Heart left ventricle (tissue), 16 donors: Measurements from ENCODE around the gene ZCRB1. TPM values are rescaled to one million over a fixed set of nuclear protein-coding genes. Genes with fewer than 3 reads are reported as not detected.

Source experiments
- ATAC-seq, 4 donors: fragments of 200-7000 bp; cut with Tn5 transposase; one replicate each; pipeline ENCODE4 v1.9.1; 2020 to 2022; ENCODE audit warnings: moderate library complexity in 4 of 4, mild to moderate bottlenecking in 3 of 4, moderate number of reproducible peaks in 1 of 4
- DNase-seq, 5 donors: peaks; one replicate each; pipeline ENCODE4 v3.0.0-alpha.2; 2020
- H3K27ac ChIP-seq, 12 donors: fragments of 200-600 bp; sonication (generic) in 4 of 12; one replicate each; pipeline versions ENCODE4 v1.5.0 to v1.8.0; 2016 to 2022; ENCODE audit warnings: mild to moderate bottlenecking in 2 of 12
- H3K27me3 ChIP-seq, 9 donors: fragments of 200-600 bp; sonication (generic) in 2 of 9; one replicate each; pipeline versions ENCODE4 v1.5.1 to v1.8.0; 2016 to 2022; ENCODE audit warnings: mild to moderate bottlenecking in 3 of 9
- H3K36me3 ChIP-seq, 9 donors: fragments of 200-600 bp; sonication (generic) in 2 of 9; one replicate each; pipeline versions ENCODE4 v1.5.0 to v1.8.0; 2018 to 2022; ENCODE audit warnings: mild to moderate bottlenecking in 2 of 9
- H3K4me1 ChIP-seq, 12 donors: fragments of 200-600 bp; sonication (generic) in 4 of 12; one replicate each; pipeline versions ENCODE4 v1.5.0 to v1.8.0; 2016 to 2022; ENCODE audit warnings: mild to moderate bottlenecking in 3 of 12
- H3K4me3 ChIP-seq, 12 donors: fragments of 200-600 bp; sonication (generic) in 4 of 12; one replicate each; pipeline versions ENCODE4 v1.5.0 to v1.8.0; 2017 to 2022; ENCODE audit warnings: mild to moderate bottlenecking in 9 of 12, moderate library complexity in 4 of 12
- H3K9me3 ChIP-seq, 12 donors: fragments of 200-600 bp; sonication (generic) in 4 of 12; one replicate each; pipeline versions ENCODE4 v1.5.0 to v1.8.0; 2016 to 2022; ENCODE audit warnings: mild to moderate bottlenecking in 1 of 12
- CTCF ChIP-seq, 12 donors: fragments of 200-600 bp; sonication (generic) in 4 of 12; IDR thresholded peaks; one replicate each; pipeline versions ENCODE4 v1.5.0 to v1.8.0; 2018 to 2022; ENCODE audit warnings: antibody characterized with exemption in 12 of 12, mild to moderate bottlenecking in 5 of 12
- POLR2A ChIP-seq, 2 donors: fragments of 450-650 bp; IDR thresholded peaks; one replicate each; pipeline ENCODE4 v1.6.1; 2017; ENCODE audit warnings: antibody characterized with exemption in 2 of 2, mild to moderate bottlenecking in 2 of 2, moderate library complexity in 2 of 2
- WGBS, 4 donors: extraction: QIAGEN DNeasy Blood & Tissue Kit in 2 of 4; methylation state at CpG; one replicate each; pipeline versions ENCODE4 v1.1.5 to v1.1.7; 2013 to 2018; 5-methylcytosine and 5-hydroxymethylcytosine counted together
- intact Hi-C, 10 donors: fragments of 100-400 bp; cut with DNase I; formaldehyde crosslinking; loops; one replicate each; pipeline versions ENCODE4 v1.11.1 to v1.14.2; 2022
- polyA plus RNA-seq, 2 donors: library from polyadenylated mRNA; stranded (reverse); fragments of 200-250 nt; gene quantifications; one replicate each; pipeline ENCODE4 v1.2.3, GENCODE V29; 2013
- total RNA-seq, 9 donors: library from RNA; depleted of rRNA in 2 of 9; stranded (reverse); fragments of >200 nt in 2 of 9; fragmentation: NEBNext Ultra II Directional in 3 of 9; extraction: Animal tissue kit (Norgen Biotek cat#: 25700) in 3 of 9; gene quantifications; one replicate each; pipeline versions ENCODE4 v1.1.0 to v1.2.4, GENCODE V29; 2016 to 2023
- donor health status: ischemic (EF 13 %, LVEDD 7.1; RV severe dilation, severe dysfunction).
- donor health status: healthy with polysubstance abuse.
- donor health status: DM: no; HTN: yes; CAD: no.
- donor health status: DM: no; HTN: no; CAD: no.
- donor health status: ischemic (EF 25% LVEDD 6.9; RV normal size, moderate dysfunction).
- donor health status: ischemic (EF 25% LVEDD 5.7; RV mildly dilated, moderate dysfunction).
- donor health status: healthy.
- donor health status: DM: yes; HTN: yes; CAD: no.
- donor health status: ischemic (EF 35%, LVEDD 5.7; RV mildly dilated, moderate dysfunction).
- donor health status: nonischemic (EF 11% LVEDD 7.7; RV severe dilation, severe dysfunction).
- donor health status: DM: yes; HTN: yes; CAD: no.
- donor health status: PGD.
- donor health status: ischemic (EF 29% LVEDD 5.4; RV normal size, mild dysfunction).
- donor health status: nonischemic (EF 23%, LVEDD 6.1; RV moderate dilation, normal function).

The ZCRB1 gene
- total and polyA plus RNA-seq, 11 donors: 28.1 to 69.0 (median 52.4) TPM

- no peak for DNase-seq
- Histone ChIP-seq H3K4me3 (no peak overlapping the region), H3K9me3 (no peaks in the 10 kb centered on the region), H3K4me1 (peaks cover 0 to 7% (median 0%) of the 10 kb centered on the region in 12 donors), H3K27me3 (no peaks in the 10 kb centered on the region), H3K27ac (no peak overlapping the region), H3K36me3 (no peaks in the 10 kb centered on the region)
- WGBS, 4 donors: 71 to 79% (median 75%) methylated on average over 3 of the region's 3 CpGs
- intact Hi-C loops: no loop called here
- no peak for ATAC-seq
- TF ChIP-seq CTCF (IDR thresholded peaks at IDR 0.05) (no peak), POLR2A (IDR thresholded peaks at IDR 0.05) (no peak)
These were observed 44.0 kb downstream of the ZCRB1 start for GRCh38 chr12:42281844-42282243.

GRCh38 chr12:42281278-42281677 lies 44.6 kb downstream of the ZCRB1 start:
- Histone ChIP-seq H3K4me1 (peaks cover 0 to 7% (median 0%) of the 10 kb centered on the region in 12 donors), H3K27ac (no peak overlapping the region), H3K27me3 (no peaks in the 10 kb centered on the region), H3K4me3 (no peak overlapping the region), H3K9me3 (no peaks in the 10 kb centered on the region), H3K36me3 (no peaks in the 10 kb centered on the region)
- ATAC-seq (no peak), DNase-seq (no peak)
- intact Hi-C loops: no loop called here
- TF ChIP-seq POLR2A (IDR thresholded peaks at IDR 0.05) (no peak), CTCF (IDR thresholded peaks at IDR 0.05) (no peak)
- WGBS, 4 donors: 50 to 57% (median 53%) methylated on average over 3 of the region's 3 CpGs

- Histone ChIP-seq H3K36me3 (no peaks in the 10 kb centered on the region), H3K4me3 (no peak overlapping the region), H3K27me3 (no peaks in the 10 kb centered on the region), H3K4me1 (peaks cover 0 to 5% (median 0%) of the 10 kb centered on the region in 12 donors), H3K9me3 (no peaks in the 10 kb centered on the region), H3K27ac (no peak overlapping the region)
- TF ChIP-seq POLR2A (IDR thresholded peaks at IDR 0.05): no peak
- no peak for TF ChIP-seq CTCF (IDR thresholded peaks at IDR 0.05)
- ATAC-seq (no peak), DNase-seq (no peak)
- intact Hi-C loops: no loop called here
These were observed 47.8 kb downstream of the ZCRB1 start for GRCh38 chr12:42278128-42278510.

- ATAC-seq (no peak), DNase-seq (no peak)
- Histone ChIP-seq H3K4me3 (no peak overlapping the region), H3K9me3 (no peaks in the 10 kb centered on the region), H3K4me1 (peaks cover 0 to 5% (median 0%) of the 10 kb centered on the region in 12 donors), H3K27ac (no peak overlapping the region), H3K27me3 (no peaks in the 10 kb centered on the region), H3K36me3 (no peaks in the 10 kb centered on the region)
- TF ChIP-seq CTCF (IDR thresholded peaks at IDR 0.05): no peak
- TF ChIP-seq POLR2A (IDR thresholded peaks at IDR 0.05): no peak
- WGBS, 4 donors: 79 to 86% (median 81%) methylated on average over 6 of the region's 6 CpGs
- intact Hi-C loops: no loop called here
These were observed 48.3 kb downstream of the ZCRB1 start for GRCh38 chr12:42277396-42278127.
